HEK293T (cell line): ENCODE measurements around the gene IFI27L2.

Experiments
- BHLHE40 ChIP-seq: fragments of 450-650 bp; IDR thresholded peaks from 2 replicates; pipeline ENCODE4 v1.6.1; 2016; ENCODE audit warnings: mild to moderate bottlenecking, moderate library complexity, borderline replicate concordance
- ELF4 ChIP-seq: fragments of 450-650 bp; IDR thresholded peaks from 2 replicates; pipeline ENCODE4 v1.6.1; 2017; ENCODE audit warnings: antibody characterized with exemption
- FOXA1 ChIP-seq: fragments of 450-650 bp; IDR thresholded peaks from 2 replicates; pipeline ENCODE4 v1.6.1; 2016; ENCODE audit warnings: mild to moderate bottlenecking
- FOXK2 ChIP-seq: fragments of 450-650 bp; IDR thresholded peaks from 2 replicates; pipeline ENCODE4 v1.6.1; 2016; ENCODE audit warnings: mild to moderate bottlenecking
- FOXM1 ChIP-seq: fragments of 450-650 bp; IDR thresholded peaks from 2 replicates; pipeline ENCODE4 v1.6.1; 2017; ENCODE audit warnings: mild to moderate bottlenecking, borderline replicate concordance
- HDGF ChIP-seq: fragments of 450-650 bp; IDR thresholded peaks from 2 replicates; pipeline ENCODE4 v1.6.1; 2017; ENCODE audit warnings: antibody characterized with exemption, borderline replicate concordance
- LEF1 ChIP-seq: fragments of 450-650 bp; IDR thresholded peaks from 2 replicates; pipeline ENCODE4 v1.6.1; 2017; ENCODE audit warnings: mild to moderate bottlenecking, borderline replicate concordance
- SP1 ChIP-seq: fragments of 450-650 bp; IDR thresholded peaks from 2 replicates; pipeline ENCODE4 v1.6.1; 2017
- TARDBP ChIP-seq: fragments of 450-650 bp; IDR thresholded peaks from 2 replicates; pipeline ENCODE4 v1.6.1; 2016
- ZNF384 ChIP-seq: fragments of 450-650 bp; IDR thresholded peaks from 2 replicates; pipeline ENCODE4 v1.6.1; 2016

GRCh38 chr14:94111276-94112095, 17.9 kb downstream of the IFI27L2 start:
- TF ChIP-seq FOXK2 (no peak), BHLHE40 (no peak), HDGF (no peak), FOXA1 (no peak), LEF1 (no peak), SP1 (no peak), FOXM1 (no peak), ELF4 (no peak), TARDBP (no peak), ZNF384 (no peak)
